ENCODE data around the gene TDO2.

TDO2 gene

DNA sequence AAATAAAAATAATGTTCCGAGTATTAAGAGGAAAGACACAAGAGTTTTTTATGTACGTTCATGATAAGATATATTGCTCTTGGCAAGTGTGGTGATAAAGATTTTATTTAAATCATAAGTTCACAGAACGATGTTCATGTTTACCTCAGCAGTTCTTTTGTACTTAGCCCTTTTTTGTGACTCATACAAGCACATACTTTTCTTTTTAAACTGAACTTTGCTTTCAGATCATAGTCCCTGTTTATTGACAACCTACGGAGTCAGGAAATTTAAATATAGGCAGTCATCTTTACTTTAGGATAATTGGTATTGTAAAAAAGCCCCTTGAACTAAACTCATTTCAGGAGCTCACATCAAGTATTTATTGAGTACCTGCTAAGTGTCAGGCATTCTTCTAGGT lies 51.4 kb downstream of the TDO2 start:
- DNase-seq: peak; percentile 13

DNA sequence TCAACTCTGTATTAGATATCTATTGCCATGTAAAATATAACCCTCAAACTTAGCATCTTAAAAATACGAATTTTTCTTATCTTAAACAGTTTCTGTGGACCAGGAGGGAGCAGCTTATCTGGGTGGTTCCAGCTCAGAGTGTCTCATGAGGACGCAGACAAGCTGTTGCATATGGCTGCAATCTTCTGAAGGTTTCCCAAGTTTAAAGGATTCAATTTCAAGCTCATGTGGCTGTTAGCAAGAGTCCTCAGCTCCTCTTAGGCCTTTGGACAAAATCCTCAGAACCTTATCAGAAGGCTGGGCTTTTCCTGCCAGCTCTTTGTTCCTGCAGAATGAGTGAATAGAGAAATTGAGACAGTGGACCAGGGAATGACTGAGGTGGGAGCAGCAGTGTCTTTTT lies 53.0 kb downstream of the TDO2 start:
- DNase-seq: no peak

DNA sequence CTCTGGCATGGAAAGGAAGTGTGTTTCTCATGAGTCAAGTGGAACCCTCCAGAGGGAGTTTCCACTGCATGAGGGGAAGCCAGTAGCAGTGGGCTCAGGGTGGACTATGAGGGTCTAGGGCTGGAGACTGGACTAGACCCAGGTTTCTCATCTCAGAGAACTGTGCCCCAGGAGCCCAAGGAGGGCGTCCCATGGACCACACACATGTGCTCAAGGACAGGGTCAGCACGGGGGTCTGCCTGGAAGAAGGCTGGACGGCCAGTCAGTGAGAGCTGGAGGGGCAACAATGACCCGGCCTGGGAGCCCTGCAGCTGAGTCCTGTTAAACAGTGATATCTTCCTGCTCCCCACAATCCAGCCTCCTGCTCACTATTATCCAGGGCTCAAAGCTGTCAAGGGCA lies 55.9 kb downstream of the TDO2 start:
- no peak for DNase-seq

DNA sequence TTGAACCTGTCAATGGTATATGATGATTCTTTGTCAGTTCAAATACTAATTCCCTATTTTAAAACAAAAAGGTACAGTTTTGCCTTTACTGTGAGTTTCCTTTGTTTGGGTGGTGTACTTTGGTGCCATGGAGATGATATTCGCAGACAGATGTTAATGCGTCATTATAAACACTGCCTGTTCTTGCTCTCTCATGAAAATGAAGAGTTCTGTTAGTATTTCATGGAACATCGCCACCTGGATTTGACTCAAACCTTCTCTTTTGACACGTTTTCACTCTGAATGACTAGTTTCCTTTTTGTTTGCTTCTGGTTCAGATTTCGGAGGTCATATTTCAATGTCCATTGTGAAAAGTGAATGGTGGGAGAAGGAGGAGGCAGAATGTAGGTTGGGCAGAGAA lies 57.0 kb downstream of the TDO2 start:
- peak; percentile 32 for DNase-seq

DNA sequence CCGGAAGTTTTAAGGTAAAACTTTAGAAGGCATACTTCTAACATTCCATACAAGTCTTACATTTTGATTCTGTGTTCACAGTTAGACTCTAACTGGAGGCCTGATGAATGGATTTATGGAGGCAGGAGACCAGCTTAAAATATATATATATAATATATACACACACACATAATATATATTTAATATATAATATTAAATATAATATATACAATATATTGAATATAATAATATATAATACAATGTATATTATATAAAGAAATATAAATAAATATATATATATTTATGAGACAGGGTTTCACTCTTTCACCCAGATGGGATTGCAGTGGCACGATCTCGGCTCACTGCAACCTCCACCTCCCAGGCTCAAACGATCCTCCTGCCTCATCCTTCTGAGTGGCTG lies 58.1 kb downstream of the TDO2 start:
- DNase-seq: no peak

DNA sequence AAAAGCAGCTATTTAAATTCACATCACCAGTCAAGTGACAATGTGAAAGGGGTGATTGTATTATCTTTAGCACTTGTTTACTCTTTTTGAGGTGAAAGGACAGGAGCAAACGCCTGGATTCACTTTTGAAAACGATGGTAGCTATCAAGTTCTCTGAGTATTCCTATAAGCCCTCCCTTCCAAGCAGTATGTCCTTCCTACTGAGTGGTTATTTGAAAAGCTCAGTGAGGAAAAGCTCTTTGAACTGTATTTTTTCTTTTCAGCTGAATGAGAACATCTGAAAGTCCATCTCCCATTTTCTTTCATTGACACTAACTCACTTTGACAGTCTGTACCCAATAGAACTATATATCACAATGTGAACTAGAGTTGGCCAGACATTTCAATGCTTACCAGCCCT lies 59.3 kb downstream of the TDO2 start:
- no peak for DNase-seq

DNA sequence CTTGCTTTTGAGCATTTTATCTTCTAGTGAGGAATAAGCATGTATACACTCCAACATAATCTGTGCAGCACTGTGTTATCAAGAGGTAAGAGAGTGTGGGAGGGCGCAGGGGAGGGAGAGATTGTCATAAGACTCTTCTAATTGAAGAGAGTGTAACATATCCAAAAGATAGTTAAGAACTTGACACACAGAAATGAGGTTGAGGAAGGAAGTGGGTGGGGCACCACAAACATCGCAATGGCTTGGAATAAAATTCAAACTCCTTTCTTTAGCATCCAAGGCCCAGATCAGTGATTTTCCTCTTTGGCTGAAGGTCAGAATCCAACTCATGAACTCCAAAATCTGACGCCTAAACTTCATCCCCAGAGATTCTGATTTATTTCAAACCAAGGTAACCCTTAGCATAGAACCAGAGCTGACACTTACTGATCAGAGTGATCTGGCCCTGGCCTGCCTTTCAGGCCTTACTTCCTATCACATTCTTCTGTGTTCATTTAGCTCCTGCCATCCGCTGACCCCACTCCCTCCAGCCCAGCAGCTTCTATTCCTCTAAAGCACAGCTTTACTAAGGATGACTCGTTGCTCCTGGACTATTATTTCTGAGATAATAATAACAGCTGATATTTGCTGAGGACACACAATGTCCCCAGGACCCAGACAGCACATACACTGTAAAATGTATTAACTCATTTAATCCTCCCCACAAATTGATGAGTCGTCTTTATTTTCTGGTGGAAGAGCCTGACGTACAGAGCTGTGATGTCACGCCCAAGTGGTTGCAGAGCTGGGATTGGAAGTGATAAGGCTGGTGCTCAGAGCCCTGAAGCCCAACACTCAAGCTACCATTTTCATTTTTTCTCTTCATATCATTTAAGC lies 60.8 kb downstream of the TDO2 start:
- DNase-seq: peak; percentile 14

DNA sequence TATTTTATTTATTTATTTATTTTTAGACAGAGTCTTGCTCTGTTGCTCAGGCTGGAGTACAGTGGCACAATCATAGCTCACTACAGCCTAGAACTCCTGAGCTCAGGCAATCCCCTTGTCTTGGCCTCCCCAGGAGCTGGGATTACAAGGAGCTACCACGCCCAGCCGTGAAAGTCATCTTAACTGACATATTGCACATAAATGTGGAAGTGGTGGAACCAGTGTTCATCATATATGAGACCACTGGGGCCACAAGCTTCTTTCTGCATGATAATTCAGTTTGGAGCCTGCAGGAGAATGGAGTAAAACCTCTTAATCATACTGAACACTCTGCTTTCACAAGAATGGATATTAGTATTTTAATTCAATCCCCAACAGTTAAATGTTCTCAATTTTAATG lies 62.7 kb downstream of the TDO2 start:
- no peak for DNase-seq

DNA sequence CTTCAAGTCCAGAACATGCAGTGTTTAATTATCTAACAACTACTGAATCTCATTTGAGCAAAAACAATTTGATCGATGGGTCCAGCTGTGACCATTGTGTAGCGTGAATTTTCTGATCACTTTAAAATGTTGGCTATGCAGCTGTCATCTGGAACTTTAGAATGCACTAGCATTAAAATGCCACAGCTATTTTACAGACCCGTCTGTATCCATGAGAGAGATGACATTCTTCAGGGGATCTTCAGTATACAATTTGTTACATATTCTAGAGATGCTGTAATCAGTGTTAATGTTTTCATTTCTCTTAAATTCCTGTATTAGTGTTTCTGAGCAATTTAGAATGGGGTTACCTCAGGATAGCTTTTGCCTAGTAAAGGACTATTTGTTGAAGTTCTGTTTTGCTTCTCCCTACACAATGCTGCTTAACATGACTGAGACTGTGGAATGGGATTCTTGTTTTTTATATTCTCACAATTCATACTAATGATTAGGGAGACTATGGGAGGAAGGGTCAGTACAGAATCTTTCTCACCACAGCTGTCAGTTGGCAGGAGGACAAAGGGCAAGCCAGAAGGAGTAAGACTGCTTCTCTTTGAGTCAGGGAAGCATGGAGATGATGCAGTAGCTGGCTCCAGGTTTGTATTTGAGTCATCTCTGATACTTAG lies 63.4 kb downstream of the TDO2 start:
- DNase-seq: peak; percentile 52
